NAMALWA (cell line): ENCODE measurements around the gene RAP1GAP2.
A peak's percentile ranks its signal among the peaks of the same experiment; 100 is the strongest.

ENCODE experiments used
- DNase-seq: peaks from one replicate; pipeline ENCODE4 v3.0.0-alpha.2; 2015; ENCODE audit warnings: low spot score

The RAP1GAP2 gene

DNA sequence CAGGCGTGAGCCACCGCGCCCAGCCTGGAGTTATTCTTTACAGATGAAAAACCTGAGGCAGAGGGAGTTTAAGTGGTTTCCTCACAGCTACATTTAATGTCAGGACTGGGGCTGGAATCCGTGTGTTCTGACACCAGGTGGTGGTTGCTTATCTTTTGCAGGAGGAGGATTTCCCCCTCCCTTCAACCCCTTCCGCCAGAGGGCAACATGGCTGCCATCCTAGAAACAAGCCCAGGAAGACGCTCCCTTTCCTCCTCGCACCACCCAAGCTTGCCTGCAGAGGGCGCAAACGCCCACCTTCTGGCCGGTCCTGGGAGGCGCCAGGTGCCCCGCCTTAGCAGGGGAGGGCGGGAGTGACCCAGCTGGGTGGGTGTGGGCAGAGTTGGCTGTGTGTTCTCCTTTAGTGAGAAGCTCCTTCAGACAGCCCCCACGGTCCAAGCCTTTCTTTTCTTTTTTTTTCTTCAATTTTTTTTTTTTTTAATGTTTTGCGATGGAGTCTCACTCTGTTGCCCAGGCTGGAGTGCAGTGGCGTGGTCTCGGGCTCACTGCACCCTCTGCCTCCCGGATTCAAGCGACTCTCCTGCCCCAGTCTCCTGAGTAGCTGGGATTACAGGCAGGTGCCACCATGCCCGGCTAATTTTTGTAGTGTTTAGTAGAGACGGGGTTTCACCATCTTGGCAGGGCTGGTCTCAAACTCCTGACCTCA is 9.9 kb upstream of the RAP1GAP2 start:
- DNase-seq, result peak; percentile 92

DNA sequence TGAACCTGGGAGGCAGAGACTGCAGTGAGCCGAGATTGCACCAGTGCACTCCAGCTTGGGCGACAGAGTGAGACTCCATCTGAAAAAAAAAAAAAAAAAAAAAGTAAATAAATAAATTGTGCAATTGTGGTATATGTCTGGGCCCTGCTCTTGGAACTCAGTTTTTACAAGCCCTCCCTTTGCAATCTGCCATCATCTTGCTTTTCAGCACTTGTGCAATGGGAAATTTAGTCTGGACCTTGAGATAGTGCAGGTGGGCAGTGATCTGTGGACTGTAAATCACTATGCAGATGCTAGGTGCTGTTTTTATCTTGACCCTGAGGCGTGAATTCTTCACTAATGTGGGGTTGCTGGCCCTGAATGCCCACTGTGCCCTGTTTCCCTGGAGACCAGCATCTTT is 6.5 kb upstream of the RAP1GAP2 start:
- DNase-seq, result no peak

DNA sequence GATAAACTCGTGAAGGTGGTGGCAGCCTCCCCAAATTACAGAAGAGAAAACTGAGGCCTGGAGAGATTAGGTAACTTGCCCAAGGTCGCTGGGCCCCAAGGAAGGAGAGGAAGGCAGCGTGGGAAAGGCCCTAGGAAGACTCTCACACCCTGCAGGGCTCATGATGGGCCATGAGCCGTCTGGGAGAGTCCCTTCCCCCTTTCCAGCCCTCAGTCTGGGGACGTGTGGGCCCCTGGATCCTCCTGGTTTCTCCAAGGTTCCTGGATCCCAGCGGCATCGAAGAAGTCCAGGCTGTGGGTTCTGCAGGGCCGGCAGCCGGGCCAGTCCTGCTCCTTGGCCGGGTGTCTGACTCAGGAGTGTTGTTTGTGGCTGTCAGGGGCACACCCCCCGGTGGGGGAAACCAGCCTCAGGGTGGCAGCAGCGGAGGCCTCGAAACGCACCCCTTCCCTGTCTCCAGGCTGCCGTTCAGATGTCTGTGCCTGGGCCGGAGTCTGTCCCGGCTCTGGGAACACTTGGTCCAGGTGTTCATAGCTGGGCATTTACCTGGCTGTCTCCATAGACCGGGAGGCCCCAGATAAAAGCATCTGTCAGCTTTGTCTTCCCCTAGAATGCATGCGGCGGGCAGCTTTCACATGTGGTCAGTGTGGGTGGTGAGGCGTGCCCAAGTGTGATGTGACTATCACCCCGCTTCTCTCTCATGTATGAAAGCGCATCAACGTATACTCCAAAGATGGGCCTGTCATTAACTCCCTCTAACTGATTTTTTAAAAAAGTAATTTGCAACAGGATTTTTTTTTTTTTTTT is 3.7 kb upstream of the RAP1GAP2 start:
- DNase-seq, result no peak

DNA sequence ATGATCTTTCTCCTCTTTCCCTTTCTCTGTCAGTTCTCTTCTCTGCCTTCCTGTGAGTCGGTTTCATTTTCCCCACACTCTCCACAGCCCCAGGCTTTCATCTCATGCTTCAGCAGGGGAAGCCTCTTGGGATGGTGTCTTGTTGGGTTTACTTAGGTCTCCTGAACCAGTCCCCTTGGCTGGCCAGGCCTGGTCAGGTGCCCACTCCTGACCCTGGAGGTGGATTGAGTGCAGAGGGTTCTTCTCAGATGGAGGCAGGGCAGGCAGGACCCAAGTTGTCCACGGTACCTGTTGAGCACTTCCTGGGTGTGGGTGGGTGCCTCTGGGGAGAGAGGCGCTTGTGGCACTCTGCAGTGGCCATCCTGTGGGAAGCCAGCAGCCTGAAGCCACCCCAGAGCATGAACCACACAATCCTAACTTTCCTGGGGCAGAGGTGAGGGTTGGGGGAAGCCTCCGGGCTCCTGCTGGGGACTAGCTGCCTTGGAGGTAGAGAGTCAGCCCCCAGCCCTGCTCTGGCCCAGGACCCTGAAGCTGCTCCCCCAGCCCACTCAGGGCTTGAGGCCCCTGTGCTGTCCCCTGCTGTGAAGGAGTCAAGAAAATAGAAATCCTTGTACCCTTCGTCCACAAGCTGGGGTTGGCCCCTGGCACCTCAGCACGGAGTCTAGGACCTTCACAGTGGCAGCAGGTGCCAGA is 2.0 kb upstream of the RAP1GAP2 start:
- no peak for DNase-seq

DNA sequence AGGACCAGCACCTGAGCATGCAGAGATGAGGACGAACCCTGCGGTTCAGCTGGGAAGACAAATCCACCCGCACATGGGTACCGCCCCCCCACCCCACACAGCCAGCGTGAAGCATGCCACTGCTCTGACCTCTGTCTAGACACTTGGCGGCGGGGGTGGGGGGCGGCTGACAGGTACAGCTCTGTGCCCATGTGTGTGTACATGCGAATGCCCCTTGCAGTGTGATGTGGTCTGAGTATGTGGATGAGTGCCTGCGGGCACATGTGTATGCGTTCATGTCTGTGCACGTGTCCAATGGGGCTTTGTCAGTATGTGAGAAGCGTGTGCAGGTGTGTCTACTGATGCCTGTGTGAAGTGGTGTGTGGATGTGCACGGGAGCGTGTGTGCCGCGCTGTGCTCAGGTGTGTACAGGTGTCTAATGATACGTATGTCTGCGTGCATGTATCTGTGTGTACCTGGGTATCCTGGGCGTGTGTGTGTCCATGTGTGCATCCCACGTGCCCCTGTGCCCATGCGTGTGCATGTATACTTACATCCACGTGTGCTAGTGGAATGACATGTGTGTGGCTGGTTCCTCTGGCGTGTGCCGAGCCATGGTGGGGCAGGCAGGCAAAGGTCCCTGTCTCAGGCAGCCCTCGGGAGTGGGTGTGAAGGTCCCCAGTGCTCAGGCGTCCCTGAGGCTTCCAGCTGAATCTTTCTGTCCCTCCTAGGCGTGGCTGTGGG is 636 bp upstream of the RAP1GAP2 start:
- DNase-seq, result no peak

DNA sequence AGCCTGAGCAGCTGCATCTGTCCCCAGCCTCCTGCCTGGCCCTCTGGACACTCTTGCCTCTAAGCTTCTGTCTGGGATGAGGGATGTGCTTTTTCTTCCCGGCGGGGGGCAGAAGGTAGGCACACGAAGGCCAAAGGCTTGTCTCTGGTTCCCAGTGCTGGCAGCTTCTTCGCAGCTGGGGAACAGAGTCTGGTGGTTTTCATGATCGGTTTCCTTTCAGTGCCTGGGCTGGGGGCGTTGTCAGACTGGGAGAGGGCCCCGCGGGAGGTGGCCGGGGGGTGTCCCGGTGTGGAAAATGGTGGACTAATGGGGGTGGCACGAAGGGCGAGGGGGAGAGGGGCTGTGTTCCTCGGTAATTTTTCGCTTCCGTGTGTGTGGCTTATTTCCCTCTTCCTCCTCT is 988 bp downstream of the RAP1GAP2 start:
- DNase-seq, result no peak

DNA sequence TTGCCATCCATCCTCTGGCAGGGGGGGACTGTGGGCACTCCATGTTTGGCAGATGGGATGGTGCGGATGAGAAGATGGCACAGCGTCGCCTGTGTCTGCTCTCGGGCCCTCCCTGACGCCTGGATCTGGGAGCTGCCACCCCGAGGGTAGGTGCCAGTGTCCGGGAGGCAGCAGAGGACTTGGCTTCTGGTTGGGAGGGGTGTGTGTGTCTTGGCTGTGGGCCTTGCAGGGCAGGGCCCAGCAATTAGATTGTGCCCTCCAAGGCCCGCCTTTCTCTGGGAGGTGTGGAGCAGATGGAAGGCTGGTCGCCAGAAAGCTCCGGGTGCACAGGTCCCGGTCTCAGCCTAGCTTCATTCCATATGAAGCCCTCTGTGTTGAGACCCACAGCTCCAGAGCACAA is 1.4 kb downstream of the RAP1GAP2 start:
- DNase-seq, result no peak

DNA sequence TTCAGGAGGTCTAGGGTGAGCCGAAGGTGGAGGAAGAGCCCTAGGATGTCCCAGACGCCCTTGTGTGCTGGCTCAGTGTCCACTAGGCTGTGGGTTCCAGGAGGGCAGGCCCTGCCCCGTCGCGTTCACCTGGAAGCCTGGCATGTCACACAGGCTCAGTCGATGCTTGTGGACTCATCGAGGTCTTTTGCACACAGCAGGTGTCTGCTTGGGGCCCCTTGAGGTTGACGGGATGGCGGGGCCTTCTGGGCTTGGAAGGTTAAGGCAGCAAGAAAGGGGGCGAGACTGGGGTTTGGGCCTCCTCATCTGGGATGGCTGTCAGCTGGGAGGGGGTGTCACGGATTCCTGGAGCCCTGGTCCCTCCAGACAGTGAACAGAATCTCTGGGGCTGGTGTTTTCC is 1.9 kb downstream of the RAP1GAP2 start:
- no peak for DNase-seq

DNA sequence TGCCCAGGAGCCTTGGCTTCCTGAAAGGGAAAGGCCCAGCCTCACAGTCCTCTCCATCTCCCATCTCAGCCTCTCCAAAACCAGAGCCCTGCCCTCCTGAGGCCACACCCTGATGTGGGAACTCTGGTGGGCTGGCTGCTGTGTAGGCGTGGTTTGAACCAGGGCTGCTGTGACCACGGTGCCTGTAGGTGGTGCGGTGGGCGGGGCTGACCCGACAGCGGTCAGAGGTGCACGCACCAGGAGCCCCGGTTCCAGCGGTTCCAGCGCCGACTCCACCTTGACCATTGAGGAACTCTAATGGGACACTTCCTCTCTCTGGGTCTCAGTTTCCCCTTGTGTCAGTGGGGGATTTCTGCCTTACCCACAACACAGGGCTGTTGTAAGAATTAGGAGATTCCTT is 2.4 kb downstream of the RAP1GAP2 start:
- DNase-seq, result no peak

DNA sequence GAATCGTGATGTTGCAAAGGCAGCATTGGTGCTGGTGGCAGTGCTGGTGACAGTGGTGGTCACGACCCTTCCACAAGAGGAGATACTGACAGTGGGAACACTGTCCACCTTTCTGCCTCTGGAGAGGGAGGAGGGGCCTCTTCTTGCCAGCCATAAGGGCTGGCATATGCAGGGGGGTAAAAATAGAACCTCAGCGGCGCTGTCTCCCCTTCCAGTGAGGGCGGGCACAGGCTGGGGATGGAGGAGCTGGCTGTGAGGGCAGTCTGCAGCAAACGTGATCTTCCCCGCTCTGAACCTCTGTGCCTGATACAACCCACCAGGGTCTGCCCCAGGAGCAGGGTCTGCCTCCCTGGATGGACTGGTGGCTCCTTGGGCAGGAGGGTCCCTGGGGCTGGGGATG is 3.4 kb downstream of the RAP1GAP2 start:
- no peak for DNase-seq

DNA sequence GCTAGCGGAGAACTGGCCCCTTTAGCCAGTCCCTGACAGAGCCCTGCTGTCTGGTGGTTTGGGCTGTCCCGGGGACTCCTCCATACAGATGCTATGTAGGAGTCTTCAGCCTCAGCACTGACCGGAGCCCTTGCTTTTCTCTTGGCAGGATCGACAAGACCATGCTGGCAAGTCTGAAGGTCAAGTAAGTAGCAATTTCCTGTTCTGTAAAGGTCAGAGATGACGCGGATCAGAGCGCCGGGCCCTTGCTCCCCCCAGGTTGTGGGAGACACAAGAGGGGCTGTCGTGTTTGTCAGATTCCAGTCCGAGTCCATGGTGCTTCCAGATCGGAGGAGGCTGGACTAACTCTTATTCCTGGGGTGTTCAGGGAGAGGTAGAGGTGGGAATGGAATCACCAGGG is 4.1 kb downstream of the RAP1GAP2 start:
- DNase-seq, result no peak

DNA sequence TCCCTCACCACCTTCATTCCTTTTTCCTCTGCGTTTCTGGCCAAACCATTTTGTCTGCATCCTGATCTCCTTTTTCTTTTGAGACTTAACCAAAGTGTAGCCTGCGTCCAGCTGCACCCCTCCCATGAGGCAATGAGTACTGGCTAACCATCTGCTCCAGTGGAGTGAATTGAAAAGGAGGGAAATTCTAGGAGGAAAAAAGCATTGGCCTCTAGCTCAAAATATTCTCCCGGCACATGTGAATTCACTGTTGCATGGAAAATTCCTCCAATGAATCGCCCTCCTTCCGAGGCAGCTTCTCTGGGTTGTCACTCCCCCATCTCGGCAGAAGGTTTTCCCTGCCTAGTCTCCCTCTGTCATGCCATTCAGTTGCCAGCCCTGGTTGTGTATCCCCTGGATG is 5.6 kb downstream of the RAP1GAP2 start:
- DNase-seq, result no peak

DNA sequence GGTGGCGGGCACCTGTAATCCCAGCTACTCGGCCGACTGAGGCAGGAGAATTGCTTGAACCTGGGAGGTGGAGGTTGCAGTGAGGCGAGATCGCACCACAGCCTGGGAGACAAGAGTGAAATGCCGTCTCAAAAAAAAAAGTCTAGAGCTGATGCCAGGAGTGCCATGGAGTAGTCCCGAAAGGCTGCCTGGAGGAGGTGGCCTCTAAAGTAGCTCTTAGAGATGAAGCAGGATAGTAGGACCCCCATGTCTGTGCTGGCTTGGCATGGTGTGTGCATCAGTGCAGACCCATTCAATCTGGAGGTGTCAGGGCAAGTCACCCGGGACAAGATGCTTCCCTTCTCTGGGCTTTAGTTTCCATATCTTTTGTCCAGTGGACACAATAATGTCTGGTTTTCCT is 6.3 kb downstream of the RAP1GAP2 start:
- no peak for DNase-seq

DNA sequence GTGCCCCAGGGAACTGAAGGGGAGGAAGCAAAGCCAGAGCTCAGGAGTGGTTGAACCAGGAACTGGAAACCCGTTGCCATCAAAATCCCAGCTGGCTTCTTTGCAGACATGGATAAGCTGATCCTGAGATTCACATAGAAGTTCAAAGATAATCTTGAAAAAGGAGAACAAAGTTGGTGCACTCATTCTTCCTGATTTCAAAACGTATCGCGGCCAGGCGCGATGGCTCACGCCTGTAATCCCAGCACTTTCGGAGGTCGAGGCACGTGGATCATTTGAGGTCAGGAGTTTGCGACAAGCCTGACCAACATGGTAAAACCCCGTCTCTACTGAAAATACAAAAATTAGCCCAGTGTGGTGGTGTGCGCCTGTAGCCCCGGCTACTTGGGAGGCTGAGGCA is 7.1 kb downstream of the RAP1GAP2 start:
- no peak for DNase-seq

DNA sequence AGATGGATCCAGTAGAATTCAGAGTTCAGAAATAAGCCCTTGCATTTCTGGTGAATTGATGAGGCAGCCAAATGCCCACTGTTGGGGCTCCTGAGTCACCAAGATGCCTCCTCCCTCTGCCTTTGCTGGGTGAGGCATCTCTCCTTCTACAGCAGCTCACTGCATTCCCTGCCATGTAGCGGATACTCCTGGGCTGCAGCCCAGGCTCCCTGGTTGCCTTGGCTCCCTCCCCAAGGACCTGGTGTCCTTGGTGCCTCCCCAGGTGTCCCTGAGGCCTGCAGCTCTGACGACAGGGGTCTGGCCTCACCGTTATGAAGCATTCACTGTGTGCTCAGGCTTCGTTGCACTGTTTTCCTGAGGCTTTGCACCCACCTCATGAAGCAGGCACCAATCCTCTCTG is 7.7 kb downstream of the RAP1GAP2 start:
- no peak for DNase-seq

DNA sequence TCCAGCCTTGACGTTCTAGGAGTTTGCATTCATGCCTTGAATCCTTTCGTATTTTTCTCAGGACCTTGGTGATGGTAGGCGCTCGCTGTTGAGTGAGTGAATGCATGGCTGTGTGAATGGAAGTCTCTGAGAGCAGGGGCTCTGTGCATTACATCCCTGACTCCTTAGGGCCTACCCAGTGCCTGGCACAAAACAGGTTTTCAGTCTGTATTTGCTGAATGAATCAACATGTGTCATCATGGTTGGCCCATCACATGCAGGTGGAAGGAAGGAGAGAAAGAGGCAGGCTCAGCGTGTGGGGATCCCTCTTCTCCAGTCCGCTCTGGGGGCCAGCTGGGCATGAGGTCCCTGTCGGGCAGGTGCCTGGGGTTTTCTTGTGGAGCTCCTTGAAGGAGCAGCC is 8.7 kb downstream of the RAP1GAP2 start:
- no peak for DNase-seq

DNA sequence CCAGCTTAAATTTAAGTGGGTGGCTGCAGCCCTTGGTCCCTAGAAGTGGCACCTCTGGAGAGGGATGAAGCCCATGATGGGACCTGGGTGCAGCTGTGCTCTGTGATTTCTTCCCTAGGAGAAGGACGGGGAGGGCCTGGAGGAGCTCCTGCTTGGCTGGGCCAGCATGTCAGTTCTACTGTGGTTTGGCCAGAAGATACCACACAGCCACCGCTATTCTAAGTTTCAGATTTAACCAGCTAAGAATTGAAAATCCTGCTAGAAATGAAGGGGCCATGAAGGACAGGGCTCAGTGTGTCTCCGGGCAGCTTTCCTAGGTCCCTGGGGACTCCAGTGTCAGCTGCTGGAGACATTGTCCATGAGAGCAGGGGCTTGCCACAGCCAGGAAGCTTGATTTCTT is 9.7 kb downstream of the RAP1GAP2 start:
- DNase-seq, result no peak

DNA sequence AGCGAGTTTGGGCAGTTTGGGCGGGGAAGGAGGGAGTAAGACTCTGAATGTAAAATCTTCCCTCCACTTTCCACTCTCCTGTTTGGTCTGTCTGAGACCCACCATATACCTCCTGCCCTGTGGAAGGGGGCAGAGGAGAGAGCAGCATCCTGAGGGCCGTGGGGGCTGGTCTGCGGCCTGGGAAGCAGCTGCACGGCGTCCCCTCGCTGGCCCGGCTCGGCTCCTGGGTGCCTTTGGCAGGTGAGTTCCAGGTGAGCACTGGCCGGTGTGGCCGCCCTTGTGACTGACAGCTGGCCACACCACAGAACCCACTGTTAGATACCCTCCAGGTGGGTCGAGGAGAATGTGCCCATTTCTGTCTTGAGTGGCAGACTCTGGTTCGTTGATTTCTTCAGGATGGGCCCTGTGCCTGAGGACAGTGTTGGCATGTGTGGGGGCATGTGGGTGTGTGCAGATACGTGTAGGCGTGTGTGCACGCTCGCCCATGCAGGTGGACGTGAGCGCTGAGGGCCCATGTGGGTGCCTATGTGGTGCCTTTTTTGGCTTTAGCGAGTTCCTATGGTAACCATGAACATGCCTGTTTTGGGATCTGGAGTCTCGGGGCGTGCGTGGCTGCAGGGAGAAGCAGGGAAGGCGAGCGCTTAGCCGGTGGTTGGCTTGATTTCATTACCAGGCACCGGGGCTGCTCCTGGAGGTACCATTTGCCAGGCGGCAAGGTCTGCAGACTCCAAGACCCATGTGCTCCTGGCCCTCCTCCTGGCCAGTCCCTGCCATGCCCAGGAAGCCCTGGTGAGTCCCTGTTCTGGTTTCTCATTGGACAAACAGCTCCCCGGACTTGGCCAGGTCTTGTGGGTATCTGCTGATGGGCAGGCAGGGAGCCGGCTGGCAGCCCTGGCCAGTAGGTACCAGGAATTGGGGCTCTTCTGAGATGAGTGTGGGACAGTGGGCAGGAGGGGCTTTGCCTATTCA is 12.4 kb downstream of the RAP1GAP2 start:
- no peak for DNase-seq

DNA sequence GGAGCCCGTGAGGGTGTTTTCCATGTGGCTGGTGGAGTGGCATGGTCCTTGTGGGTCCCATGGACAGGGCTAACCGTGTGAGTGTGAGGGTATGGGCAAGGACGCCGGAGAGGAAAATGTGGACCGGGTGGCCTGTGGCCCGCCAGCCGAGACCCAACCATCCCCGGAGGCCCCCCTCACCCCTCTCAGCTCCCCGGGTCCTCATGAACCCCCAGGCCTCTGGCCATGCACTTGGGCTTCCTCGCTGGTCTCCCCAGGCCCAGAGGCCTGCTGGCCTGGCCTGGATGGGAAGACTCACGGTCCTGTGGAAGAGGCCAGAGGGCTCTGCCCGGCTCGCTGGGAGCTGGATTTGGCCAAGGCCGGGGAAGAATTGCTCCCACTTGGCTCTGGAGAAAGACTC is 13.1 kb downstream of the RAP1GAP2 start:
- DNase-seq, result no peak

DNA sequence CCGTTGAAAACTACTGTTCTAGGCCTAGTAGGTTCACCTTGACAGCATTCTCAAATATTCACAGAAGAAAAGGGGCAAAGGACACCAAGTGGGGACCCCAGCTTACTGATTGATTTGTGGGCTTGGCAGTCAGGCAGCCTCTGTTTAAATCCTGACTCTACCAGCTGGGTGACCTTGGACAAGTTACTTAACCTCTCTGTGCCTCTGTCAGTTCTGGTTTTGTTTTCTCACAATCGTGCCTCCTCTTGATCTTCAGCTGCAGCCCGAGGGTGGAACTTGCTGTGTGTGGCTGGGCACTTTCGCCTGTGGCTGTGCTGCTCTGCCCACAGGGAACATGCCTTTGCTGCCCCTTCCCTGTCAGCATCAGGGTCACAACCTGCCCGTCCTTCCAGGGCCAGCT is 17.8 kb downstream of the RAP1GAP2 start:
- peak; percentile 10 for DNase-seq
